ENCODE data around the gene AGL.
"Not testable (repeated sequence)": the region's sequence is repeated elsewhere in the genome, so short reads cannot be mapped to it uniquely, and the experiment has no call there.

The AGL gene

GRCh38 chr1:99849744-99850458 is at the start of gene AGL:
Gene AGL, plus strand, starts transcription at chr1:99850361. Its CDS starts 682 bp downstream, at chr1:99851043.
- DNase-seq = peak; percentile 55 to 89

- DNase-seq = no peak
Measured at GRCh38 chr1:99801584-99801983, 48.6 kb upstream of the AGL start.

- DNase-seq = no peak
Measured at GRCh38 chr1:99806882-99807281, 43.3 kb upstream of the AGL start.

- DNase-seq = peak; percentile 68 to 87
Measured at GRCh38 chr1:99808391-99809115, 41.6 kb upstream of the AGL start.

GRCh38 chr1:99811075-99811474 is 39.1 kb upstream of the AGL start:
- DNase-seq = no peak

- no peak for DNase-seq
Measured at GRCh38 chr1:99811747-99812146, 38.4 kb upstream of the AGL start.

- no peak for DNase-seq
Measured at GRCh38 chr1:99814373-99814900, 35.7 kb upstream of the AGL start.

GRCh38 chr1:99816656-99817055 is 33.5 kb upstream of the AGL start:
- DNase-seq = no peak

- DNase-seq = no peak
Measured at GRCh38 chr1:99818063-99818699, 32.0 kb upstream of the AGL start.

DNA sequence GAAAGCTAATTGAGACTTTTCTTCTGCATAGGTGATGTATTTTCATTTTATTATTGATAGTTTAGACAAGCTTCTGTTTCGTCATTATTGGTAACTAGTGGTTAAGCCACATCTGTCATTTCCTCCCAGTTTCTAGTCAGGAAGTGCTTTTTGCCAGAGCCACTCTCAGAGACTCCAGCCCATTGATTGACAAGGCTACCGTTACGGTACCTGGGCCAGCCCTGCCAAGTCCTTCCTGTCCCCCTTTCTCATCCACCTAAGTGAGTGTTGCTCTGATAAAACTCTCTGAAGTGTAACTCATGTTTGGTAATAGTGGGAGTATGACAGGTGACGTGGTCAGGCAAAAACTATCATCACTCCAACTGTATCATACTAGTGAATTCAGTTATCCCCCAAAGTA is 29.6 kb upstream of the AGL start:
- DNase-seq = no peak

DNA sequence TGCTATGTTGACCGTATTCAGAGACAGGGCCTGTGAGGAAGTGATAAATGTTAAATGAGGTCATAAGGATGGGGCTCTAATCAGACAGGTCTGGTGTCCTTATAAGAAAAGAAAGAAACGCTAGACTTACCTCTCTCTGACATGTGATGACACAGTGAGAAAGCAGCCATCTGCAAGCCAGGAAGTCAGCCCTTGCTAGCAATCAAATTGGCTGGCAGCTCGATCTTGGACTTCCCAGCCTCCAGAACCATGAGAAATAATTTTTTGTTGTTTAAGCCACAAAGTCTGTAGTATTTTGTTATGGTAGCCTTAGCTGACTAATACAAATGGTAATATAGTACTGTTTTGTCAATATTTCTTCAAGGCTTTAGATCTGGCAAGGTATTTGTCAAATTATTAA is 25.1 kb upstream of the AGL start:
- DNase-seq = no peak

DNA sequence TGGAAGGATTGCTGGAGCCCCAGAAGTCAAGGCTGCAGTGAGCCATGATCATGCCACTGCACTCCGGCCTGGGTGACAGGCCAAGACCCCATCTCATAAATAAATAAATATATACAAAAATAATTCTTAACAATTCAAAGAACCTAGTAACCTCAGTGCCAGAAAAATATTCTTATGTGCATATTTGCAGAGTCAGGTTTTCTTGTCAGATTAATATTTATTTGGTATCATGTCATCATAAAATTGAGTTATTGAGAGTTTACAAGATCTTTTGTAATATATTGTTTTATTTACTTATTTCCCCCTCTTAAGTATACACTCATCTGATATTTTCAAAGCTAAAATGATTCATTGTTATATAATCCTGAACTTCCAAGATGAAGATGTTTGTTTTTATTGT is 24.5 kb upstream of the AGL start:
- no peak for DNase-seq

DNA sequence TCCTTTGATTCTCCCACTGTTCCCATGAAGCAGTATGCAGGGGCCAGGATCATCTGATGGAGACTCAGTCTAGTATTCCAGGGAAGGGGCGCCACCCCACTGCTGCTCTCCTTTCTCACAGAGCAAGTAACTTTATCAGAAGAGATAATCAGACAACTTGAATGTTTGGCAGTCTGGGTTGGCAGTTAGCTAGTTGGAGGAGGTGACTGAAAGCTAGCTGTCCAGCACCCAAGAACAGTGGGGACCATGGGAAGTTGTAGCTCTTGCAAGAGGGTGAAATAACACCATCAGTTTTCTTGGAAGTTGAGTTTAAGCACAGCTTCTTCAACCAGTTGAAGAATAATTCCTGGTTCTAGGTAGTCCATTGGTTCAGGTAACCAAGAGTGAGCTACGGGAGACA is 22.2 kb upstream of the AGL start:
- DNase-seq = no peak

- no peak for DNase-seq
Measured at GRCh38 chr1:99829269-99829668, 20.9 kb upstream of the AGL start.

GRCh38 chr1:99833911-99834310 is 16.2 kb upstream of the AGL start:
- not testable (repeated sequence) for DNase-seq

DNA sequence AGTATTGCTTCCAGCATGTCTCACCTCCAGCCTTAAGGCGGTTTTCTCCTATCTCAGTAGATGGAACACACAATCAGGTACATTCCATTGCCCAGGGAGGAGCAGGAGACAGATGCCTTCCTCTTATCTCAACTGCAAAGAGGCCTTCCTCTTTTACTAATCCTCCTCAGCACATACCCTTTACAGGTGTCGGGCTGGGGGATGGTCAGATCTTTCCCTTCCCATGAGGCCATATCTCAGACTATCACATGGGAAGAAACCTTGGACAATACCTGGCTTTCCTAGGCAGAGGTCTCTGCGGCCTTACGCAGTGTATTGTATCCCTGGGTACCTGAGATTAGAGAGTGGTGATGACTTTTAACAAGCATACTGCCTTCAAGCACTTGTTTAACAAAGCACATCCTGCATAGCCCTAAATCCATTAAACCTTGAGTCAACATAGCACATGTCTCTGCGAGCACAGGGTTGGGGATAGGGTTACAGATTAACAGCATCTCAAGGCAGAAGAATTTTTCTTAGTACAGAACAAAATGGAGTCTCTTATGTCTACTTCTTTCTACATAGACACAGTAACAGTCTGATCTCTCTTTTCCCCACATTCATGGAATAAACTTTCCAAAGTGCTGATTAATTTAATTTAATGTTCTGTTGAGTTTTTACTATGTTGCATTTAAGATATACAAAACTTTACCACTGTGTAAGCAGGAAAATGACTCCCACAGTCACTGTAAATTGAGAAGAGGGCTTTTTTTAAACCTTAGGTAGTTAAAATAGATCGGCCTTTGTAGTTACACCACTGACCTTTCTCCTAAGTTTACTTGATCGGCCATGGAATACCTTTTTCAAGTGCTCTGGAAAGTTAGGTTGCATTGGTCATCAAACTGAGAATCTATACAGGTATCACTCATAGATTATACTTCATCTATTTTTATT is 13.7 kb upstream of the AGL start:
- not testable (repeated sequence) for DNase-seq

DNA sequence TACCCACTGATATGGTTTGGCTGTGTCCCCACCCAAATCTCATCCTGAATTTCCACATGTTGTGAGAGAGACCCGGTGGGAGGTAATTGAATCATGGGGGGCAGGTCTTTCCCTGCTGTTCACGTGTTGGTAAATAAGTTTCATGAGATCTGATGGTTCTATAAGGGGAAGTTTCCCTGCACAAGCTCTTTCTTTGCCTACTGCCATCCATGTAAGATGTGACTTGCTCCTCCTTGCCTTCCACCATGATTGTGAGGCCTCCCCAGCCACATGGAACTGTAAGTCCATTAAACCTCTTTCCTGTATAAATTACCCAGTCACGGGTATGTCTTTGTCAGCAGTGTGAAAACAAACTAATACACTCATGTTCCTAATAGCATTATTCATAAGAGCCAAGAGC is 9.8 kb upstream of the AGL start:
- DNase-seq = not testable (repeated sequence)

GRCh38 chr1:99843760-99844159 is 6.4 kb upstream of the AGL start:
- no peak for DNase-seq

- DNase-seq = not testable (repeated sequence)
Measured at GRCh38 chr1:99845201-99845600, 5.0 kb upstream of the AGL start.

- no peak for DNase-seq
Measured at GRCh38 chr1:99849413-99849743, 783 bp upstream of the AGL start.

- DNase-seq = no peak
Measured at GRCh38 chr1:99850459-99851291, 514 bp downstream of the AGL start.
